Stimulated activated CD4-positive, alpha-beta T cell treated with anti-CD3 and anti-CD28 coated beads, Interleukin-15, amount 100 ng/mL, for 48 hours (primary cell): Measurements from ENCODE around the gene MRGPRF.

Source experiments
- DNase-seq, 2 donors: peaks; one replicate each; pipeline ENCODE4 v3.0.0-alpha.2; 2020; ENCODE audit warnings: low read depth in 2 of 2

MRGPRF gene

DNA sequence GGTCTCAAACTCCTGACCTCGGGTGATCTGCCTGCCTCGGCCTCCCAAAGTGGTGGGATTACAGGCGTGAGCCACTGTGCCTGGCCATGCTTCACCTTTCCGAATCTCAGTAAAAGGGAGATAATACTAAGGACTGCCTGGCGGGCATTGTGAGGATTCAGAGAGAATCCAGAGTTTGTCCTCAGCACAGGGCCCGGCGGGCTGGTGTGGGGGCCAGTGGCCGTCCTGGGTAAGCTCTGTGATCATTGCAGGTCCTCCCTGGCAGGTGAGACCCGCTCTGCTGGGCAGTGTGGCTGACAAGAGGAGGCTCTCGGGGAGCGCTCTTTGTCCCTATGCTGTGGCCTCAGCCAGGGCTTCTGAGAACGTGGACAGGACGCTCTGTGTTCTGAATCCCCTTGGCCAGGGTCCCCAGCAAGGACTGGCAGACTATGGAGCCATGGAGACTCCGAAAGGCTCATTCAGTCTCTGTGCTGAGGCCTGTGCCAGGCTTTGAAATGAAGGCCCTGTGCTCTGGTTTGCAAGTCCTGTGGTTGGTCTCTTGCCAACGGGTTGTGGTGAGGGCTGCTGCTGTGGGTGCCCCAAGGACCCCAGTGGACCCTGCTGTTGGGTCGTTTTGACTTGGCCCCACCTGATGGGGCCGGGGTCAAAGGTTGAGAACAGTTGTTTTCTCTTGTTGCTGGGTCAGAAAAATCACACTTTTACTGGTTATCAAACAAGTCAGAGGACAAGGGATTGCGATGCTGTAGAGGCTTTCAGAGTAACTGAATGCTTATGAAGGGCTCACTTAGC is 37.7 kb upstream of the MRGPRF start:
- DNase-seq = no peak

- no peak for DNase-seq
Measured at GRCh38 chr11:69049490-69049867, 36.4 kb upstream of the MRGPRF start.

DNA sequence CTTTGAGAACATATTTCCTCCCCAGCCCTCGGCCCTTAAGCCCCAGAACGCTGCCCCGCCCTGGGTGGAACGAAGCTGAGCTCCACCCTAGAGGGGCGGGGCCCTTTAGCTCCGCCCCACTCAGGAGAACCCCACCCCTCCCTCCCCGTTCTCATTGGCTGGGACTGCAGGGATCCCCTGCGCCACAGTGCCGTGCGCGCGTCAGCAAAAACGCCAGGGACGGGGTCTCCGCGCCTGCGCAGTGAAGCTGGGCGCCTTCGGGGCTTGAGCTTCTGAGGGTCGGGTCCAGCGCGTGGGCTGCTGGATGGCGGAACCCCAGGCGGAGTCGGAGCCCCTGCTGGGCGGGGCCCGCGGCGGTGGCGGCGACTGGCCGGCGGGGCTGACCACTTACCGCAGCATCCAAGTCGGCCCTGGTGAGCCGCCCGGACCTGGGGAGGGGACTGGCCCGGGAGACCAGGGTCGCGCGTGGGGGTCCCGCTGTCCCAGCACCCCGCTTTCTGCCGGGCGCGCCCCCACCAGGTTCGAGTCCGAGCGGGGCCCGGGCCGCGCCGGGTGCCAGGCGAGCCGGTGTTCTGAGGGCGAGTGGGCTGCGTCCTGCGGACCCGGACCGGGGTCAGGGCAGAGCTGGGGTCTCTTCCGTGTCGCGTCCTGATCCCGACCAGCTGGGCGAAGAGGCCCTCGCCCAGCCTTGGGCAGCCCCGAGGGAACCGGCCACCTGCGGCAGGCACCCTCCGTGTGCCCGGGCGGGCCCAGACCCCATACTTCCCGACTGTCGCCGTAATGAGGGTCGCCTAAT is 35.8 kb upstream of the MRGPRF start, which contains the start of gene TPCN2:
TPCN2 (plus strand) TSS at position 239 of the 796 bp plus-strand sequence; CDS start at position 305, 66 bp downstream.
- peak; percentile 79 to 82 for DNase-seq

DNA sequence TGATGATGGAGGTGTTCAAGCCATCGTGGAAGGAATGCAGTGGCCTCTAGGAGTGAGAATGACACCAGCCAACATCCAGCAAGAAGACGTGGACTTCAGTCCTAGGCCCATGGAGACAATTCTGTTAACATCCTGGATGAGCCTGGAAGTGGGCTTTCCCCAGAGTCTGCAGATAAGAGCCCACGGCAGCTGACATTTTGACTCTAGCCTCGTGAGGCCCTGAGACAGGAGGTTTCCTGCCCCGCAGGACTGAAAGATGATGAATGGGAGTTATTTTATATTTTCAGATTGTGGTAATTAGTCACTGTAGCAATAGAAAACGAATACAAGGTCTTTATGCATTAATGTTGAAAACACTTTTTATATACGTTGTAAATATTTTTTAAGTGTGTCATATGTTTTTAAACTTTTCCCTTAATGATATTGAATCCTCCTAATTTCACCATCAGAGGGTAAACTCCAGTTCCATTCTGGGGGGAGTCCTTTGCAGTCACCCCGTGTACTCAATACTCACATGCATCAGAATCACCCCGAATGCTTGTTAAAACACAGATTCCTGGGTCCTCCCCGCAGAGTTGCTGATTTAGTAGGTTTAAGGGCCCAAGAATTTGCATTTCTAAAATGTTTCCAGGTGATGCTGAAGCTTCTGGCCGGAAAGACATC is 35.1 kb upstream of the MRGPRF start:
- DNase-seq = no peak

DNA sequence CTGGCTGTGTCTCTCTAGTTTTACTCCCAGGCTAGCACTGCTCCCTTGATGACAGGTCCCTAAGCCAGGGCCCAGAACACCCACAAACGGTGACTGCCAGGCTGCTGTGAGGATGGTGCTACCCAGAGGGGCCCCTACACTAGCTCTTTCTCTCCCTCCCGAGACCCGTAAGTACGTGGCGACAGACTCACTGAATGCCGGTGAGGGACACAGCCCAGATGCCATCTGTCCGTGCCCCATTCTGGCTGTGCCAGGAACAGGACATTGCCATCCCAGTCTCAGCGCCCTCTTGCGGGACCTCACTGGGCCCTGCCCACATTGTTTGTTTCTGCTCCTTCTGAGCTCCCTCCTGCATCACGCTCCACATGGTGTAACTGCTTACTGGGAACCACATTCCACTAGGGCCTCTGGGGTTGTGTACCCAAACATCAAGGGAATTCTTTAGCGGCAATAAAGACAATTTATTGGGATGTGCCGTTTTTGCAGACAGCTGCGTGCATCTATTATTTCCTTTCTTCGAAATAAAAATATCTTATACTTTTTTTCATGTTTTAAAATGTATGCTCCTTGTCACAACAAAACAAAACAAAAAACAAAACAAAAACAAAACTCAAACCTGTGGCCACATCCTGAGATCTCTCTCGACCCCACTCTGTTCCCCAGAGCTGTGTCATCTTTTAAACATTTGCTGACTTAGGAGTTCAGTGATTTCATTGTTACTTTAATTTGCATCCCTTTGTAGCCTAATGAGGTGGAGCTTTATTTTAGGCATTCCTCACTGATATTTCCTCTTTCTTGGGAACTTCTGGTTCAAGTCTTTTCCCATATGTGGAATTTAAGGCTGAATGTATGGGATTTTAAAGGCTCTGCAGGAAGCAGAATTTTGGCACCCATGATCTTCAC is 31.3 kb upstream of the MRGPRF start:
- DNase-seq = no peak

DNA sequence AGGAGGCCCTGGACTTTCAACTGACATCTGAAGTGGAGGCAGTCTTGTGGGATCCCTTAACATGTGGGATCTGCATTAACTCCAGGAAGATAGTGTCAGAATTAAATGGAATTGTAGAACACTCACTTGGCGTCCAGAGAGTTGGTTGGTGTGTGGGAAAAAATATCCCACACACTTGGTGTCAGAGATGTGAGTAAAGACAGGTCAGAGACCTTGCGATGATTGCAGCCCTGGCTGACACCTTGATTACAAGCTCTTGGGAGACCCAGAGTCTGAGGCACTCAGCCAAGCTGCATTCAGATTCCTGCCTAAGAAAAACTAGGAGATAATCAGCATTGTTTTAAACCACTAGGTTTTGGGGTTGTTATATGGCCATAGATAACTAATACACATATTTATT is 28.5 kb upstream of the MRGPRF start:
- DNase-seq = no peak

DNA sequence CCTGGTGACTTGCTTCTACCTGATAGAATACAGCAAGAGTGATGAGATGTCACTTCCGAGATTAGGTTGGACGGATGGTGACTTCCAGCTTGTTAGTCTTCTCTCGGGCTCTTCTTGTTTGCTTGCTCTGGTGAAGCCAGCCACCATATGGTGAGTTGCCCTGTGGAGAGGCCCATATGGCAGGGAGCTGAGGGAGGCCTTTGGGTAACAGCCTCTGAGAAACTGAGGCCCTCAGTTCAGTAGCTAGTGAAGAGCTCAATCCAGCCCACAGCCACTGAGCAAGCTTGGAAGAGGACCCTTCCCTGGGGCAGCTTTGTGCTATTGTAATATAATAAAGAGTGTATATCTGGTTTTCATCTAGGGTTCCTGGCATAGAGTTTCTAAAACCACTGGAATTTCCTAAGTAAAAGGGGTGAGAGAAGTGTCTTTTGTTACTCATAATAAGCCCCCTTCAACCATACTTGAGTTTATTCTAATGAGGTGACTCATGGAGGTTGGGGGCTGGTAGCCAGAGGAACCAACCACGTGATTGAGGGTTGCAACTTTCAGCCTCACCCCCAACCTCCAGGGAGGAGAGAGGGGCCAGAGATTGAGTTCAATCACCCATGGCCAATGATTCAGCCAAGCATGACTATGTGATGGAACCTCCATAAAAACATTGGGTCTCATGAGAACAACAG is 27.7 kb upstream of the MRGPRF start:
- peak in 1 of 2 donors; percentile 29 for DNase-seq

- no peak for DNase-seq
Measured at GRCh38 chr11:69040051-69040450, 27.0 kb upstream of the MRGPRF start.

- no peak for DNase-seq
Measured at GRCh38 chr11:69039501-69039900, 26.5 kb upstream of the MRGPRF start.

GRCh38 chr11:69037544-69037943 is 24.5 kb upstream of the MRGPRF start:
- DNase-seq = no peak

DNA sequence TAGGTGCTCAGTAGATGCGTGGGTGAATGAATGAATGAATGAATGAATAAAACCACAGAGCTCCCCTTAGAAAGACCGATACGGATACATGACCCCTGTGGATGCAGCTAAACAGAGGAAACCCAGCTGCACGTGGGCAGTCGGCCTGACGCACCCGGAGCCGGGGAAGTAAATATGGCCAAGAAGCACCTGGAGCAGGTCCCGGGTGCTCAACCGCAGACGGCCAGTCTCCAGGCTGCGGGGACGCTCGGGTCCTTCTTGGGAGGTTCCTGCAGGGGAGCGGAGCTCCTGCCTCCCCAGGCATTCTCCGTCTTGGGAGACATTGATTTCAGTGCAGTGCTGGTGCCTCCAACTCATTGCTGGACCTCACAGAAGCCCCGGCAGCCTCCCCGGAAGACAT is 24.0 kb upstream of the MRGPRF start:
- DNase-seq = no peak

DNA sequence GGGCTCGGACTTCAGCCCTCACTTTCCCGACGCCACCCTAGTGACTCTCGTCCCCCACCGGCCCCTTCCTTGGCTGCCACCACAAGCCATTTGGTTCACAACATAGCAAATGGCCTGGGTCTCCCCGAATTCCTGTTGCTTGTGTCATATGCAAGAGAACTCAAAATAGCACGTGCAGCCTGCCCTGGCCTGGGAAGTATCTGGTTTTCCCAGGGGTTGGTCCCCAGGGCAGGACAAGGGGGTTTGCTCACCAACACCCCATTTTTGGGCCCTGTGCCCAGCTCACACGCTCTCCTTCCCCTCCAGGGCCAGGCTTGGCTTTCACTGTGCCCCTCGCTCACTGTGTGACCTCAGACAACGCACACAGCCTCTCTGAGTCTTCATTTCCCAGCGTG is 22.9 kb upstream of the MRGPRF start:
- no peak for DNase-seq

DNA sequence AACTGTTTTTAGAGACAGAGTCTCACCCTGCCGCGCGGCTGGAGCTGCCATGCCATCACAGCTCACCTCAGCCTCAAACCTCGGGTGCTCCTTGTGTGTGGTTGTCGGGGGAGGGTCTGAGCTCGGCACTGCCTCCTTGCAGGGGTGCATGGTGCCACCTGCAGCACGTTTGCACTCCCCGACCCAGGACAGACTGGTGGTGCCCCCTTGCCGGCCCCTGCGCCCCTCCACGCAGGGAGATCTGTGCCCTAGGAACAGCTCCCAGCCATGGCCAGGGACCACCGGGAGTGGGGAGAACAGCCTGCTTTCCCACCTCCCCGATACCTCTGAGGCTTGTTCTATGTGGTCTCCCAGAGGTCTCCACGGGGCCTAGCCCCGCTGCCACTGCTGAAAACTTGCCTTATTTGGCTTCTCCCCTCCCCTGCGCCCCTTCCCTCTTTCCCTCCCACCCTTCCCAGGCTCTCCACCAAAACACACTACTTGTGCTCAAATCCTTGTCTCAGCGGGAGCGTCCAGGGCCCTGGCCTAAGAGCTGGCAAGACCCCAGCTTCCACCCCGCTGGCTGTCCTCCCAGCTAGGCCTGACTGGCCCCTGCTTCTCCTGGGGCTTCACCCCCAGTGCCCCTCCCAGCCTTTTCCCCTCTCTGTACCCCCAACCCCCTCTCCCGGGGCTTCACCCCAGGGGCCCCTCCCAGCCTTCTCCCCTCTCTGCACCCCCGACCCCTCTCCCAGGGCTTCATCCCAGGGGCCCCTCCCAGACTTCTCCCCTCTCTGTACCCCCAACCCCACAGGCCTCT is 22.3 kb upstream of the MRGPRF start:
- no peak for DNase-seq

DNA sequence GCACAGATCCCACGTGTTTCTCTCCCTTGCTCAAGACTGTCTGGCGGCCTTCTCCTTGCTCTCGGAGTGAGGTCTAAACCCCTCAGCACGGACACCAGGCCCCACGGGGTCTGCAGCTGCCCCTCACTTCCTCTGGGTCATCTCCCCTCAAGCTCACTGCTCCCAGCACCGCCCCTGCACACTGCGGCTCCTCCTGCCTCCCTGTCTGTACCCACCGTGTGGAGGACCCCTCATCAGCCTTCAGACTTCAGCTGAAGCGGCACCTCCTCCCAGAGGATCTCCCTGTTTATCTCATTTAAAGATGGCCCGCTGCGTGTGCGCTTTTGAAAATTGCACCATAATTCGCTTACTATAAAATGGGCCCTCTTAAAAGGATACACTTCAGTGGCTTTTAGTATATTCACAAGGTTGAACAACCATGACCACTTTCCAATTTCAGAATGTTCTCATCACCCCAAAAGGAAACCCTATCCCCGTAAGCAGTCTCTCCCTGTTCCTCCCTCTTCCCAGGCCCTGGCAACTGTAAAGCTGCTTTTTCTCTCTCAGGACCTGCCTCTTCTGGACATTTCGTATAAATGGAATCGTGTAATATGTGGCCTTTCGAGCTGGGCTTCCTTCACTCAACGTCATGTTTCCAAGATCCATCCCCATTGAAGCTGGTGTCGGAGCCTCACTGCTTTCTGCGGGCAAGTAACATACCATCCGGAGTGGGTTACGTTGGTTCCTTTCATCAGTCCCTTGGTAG is 21.2 kb upstream of the MRGPRF start:
- no peak for DNase-seq

GRCh38 chr11:69033431-69033830 is 20.4 kb upstream of the MRGPRF start:
- no peak for DNase-seq

DNA sequence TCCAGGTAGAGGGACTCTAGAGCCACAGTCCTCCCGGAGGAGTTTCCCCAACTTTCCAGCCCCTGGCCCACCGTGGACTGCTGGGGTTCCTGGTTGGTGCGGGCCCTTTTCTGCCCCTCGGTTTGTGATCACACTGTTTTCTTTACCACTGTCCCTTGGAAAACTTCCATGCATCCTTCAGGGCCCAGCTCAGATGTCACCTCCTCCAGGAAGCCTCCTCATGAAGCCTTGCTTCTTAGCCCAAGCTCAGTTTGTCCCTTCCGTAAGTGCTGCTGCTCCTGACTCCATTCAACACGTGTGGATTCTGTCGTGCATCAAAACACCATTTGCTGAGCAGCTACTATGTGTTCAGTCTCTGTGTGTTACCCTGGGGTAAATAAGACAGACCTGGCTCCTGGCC is 19.8 kb upstream of the MRGPRF start:
- no peak for DNase-seq

DNA sequence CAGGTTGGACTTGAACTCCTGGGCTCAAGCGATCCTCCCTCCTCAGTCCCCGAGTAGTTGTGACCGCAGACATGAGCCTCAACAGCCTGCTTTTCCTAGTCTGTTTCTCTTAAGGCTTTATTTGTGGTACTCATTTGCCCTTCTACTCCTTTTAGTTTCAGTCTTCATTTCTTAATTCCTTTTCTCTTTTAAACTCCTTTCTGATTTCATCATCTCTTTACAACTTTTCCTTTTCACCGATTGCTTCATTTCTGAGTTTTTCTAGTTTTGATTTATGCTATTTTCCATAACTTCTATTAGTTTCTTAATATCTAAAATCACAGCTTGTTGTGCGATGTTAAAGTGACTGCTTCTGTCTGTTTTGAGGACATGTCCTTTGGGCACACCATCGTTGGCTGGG is 17.3 kb upstream of the MRGPRF start:
- DNase-seq = no peak

GRCh38 chr11:69027704-69028372 is 14.8 kb upstream of the MRGPRF start:
- DNase-seq = no peak

- DNase-seq = no peak
Measured at GRCh38 chr11:69024509-69024908, 11.5 kb upstream of the MRGPRF start.
